SK-N-SH (cell line): Measurements from ENCODE around the gene RBM45. TPM values are rescaled to one million over a fixed set of nuclear protein-coding genes. Genes with fewer than 3 reads are reported as not detected.
A peak's percentile ranks its signal among the peaks of the same experiment; 100 is the strongest.

Source experiments
- CTCF ChIA-PET: fragments of 300-600, 350-600 bp; formaldehyde crosslinking; extraction: SDS; loops from one replicate; lab custom pipeline; 2021; lab: Yijun Ruan, JAX
- POLR2A ChIA-PET: fragments of 350-600 bp; sonication (Branson Sonifier 250); formaldehyde crosslinking; extraction: SDS; loops from one replicate; lab custom pipeline; 2020; ENCODE audit warnings: antibody characterized with exemption, inconsistent platforms; lab: Yijun Ruan, JAX
- DNase-seq: peaks from one replicate; pipeline ENCODE4 v3.0.0; 2012
- H2AFZ ChIP-seq: fragments of 200-600 bp; sonication (generic); 2 replicates; pipeline ENCODE4 v1.8.1; 2016; ENCODE audit warnings: antibody characterized with exemption, mild to moderate bottlenecking, low read depth
- H3F3A ChIP-seq: fragments of 200-600 bp; sonication (generic); replicated peaks from 2 replicates; pipeline ENCODE3; 2016; ENCODE audit warnings: antibody characterized with exemption, mild to moderate bottlenecking; ENCODE audit not compliant: insufficient read depth
- H3K27ac ChIP-seq, 2 experiments: fragments of 200-500 bp in 1 of 2; fragments of 200-600 bp in 1 of 2; sonication (Bioruptor generic) in 1 of 2; sonication (generic), shearing (Covaris generic) in 1 of 2; 2 replicates each; pipeline versions ENCODE4 v1.5.1 to v1.6.1; 2014 to 2016; ENCODE audit warnings: low read depth in 2 of 2, inconsistent platforms in 1 of 2, low read length in 1 of 2, mild to moderate bottlenecking in 1 of 2, mixed read lengths in 1 of 2
- H3K27me3 ChIP-seq: fragments of 200-600 bp; sonication (generic), shearing (Covaris generic); 2 replicates; pipeline ENCODE4 v1.6.1; 2016; ENCODE audit warnings: mixed run types; ENCODE audit not compliant: insufficient read depth
- H3K36me3 ChIP-seq, 2 experiments: fragments of 200-500 bp in 1 of 2; fragments of 200-600 bp in 1 of 2; sonication (Bioruptor generic) in 1 of 2; sonication (generic) in 1 of 2; replicated peaks in 1 of 2; 2 replicates each; pipeline versions ENCODE3 to v1.5.1; 2014 to 2016; ENCODE audit warnings: low read length in 1 of 2, mild to moderate bottlenecking in 1 of 2; ENCODE audit not compliant: insufficient read depth in 2 of 2, control insufficient read depth in 1 of 2
- H3K4me1 ChIP-seq, 2 experiments: fragments of 200-500 bp in 1 of 2; fragments of 200-600 bp in 1 of 2; sonication (Bioruptor generic) in 1 of 2; sonication (generic), shearing (Covaris generic) in 1 of 2; 2 replicates each; pipeline versions ENCODE4 v1.5.1 to v1.6.1; 2014 to 2016; ENCODE audit warnings: low read depth in 1 of 2, low read length in 1 of 2, mixed run types in 1 of 2; ENCODE audit not compliant: insufficient read depth in 2 of 2, control insufficient read depth in 1 of 2
- H3K4me2 ChIP-seq: fragments of 200-600 bp; sonication (generic), shearing (Covaris generic); 2 replicates; pipeline ENCODE4 v1.6.1; 2017; ENCODE audit warnings: mixed run types
- H3K4me3 ChIP-seq, 2 experiments: fragments of 200-500 bp in 1 of 2; fragments of 200-600 bp in 1 of 2; sonication (Bioruptor generic) in 1 of 2; sonication (generic), shearing (Covaris generic) in 1 of 2; 2 replicates each; pipeline versions ENCODE4 v1.5.1 to v1.8.1; 2014 to 2016; ENCODE audit warnings: low read depth in 2 of 2, inconsistent platforms in 1 of 2, low read length in 1 of 2, mild to moderate bottlenecking in 1 of 2, mixed read lengths in 1 of 2, moderate library complexity in 1 of 2
- H3K79me2 ChIP-seq: fragments of 200-600 bp; sonication (generic); 2 replicates; pipeline ENCODE4 v1.8.1; 2017; ENCODE audit warnings: mild to moderate bottlenecking; ENCODE audit not compliant: insufficient read depth
- H3K9ac ChIP-seq: fragments of 200-600 bp; sonication (generic); 2 replicates; pipeline ENCODE4 v1.6.1; 2017; ENCODE audit warnings: mixed run types
- H3K9me2 ChIP-seq: fragments of 200-600 bp; sonication (generic); 2 replicates; pipeline ENCODE4 v1.6.1; 2017; ENCODE audit warnings: mixed run types
- H3K9me3 ChIP-seq: fragments of 200-600 bp; sonication (generic); 2 replicates; pipeline ENCODE4 v1.6.1; 2017; ENCODE audit warnings: mixed run types, mild to moderate bottlenecking, moderate library complexity
- H4K20me1 ChIP-seq: fragments of 200-600 bp; sonication (generic); 2 replicates; pipeline ENCODE4 v1.6.1; 2017; ENCODE audit warnings: mild to moderate bottlenecking, mixed run types; ENCODE audit not compliant: insufficient read depth
- CHD2 ChIP-seq: fragments of 150-350 bp; IDR thresholded peaks from 2 replicates; pipeline ENCODE4 v1.6.1; 2018; ENCODE audit warnings: low read length; ENCODE audit not compliant: partially characterized antibody
- CTCF ChIP-seq: fragments of 200-600 bp; sonication (generic); IDR thresholded peaks from 2 replicates; pipeline ENCODE4 v1.6.1; 2017; ENCODE audit warnings: antibody characterized with exemption, mild to moderate bottlenecking, moderate library complexity
- ELF1 ChIP-seq: IDR thresholded peaks from 2 replicates; pipeline ENCODE4 v1.4.0; 2012
- FOSL2 ChIP-seq: IDR thresholded peaks from 2 replicates; pipeline ENCODE4 v1.4.0; 2012; ENCODE audit warnings: low read depth, mild to moderate bottlenecking, moderate library complexity, borderline replicate concordance
- FOXJ3 ChIP-seq: sonication (generic); formaldehyde crosslinking; IDR thresholded peaks from 2 replicates; pipeline ENCODE4 v1.5.1; 2020; ENCODE audit warnings: mild to moderate bottlenecking, missing genetic modification reagents
- JUND ChIP-seq: IDR thresholded peaks from 2 replicates; pipeline ENCODE4 v1.4.0; 2012
- MEF2A ChIP-seq: IDR thresholded peaks from 2 replicates; pipeline ENCODE4 v1.4.0; 2012; ENCODE audit warnings: low read depth, borderline replicate concordance
- NRF1 ChIP-seq: IDR thresholded peaks from 2 replicates; pipeline ENCODE4 v1.6.1; 2012; ENCODE audit warnings: low read depth, mild to moderate bottlenecking, low read length
- POLR2AphosphoS5 ChIP-seq: IDR thresholded peaks from 2 replicates; pipeline ENCODE4 v1.6.1; 2012; ENCODE audit warnings: low read depth, low read length
- RAD21 ChIP-seq: IDR thresholded peaks from 2 replicates; pipeline ENCODE4 v1.6.1; 2012; ENCODE audit warnings: mild to moderate bottlenecking, low read length
- RCOR1 ChIP-seq: fragments of 150-350 bp; IDR thresholded peaks from 2 replicates; pipeline ENCODE4 v1.6.1; 2017; ENCODE audit warnings: antibody characterized with exemption, low read length
- RFX5 ChIP-seq: IDR thresholded peaks from 2 replicates; pipeline ENCODE4 v1.6.1; 2012; ENCODE audit warnings: mild to moderate bottlenecking, improper control_type of control experiment, low read length
- SIN3A ChIP-seq: IDR thresholded peaks from 2 replicates; pipeline ENCODE4 v1.6.1; 2012; ENCODE audit warnings: low read depth, mild to moderate bottlenecking, low read length, moderate library complexity, borderline replicate concordance
- SMC3 ChIP-seq: IDR thresholded peaks from 2 replicates; pipeline ENCODE4 v1.6.1; 2012; ENCODE audit warnings: low read depth, low read length, improper control_type of control experiment
- TAF1 ChIP-seq: IDR thresholded peaks from 2 replicates; pipeline ENCODE4 v1.6.1; 2012; ENCODE audit warnings: low read depth, mild to moderate bottlenecking, low read length, moderate library complexity, borderline replicate concordance
- WGBS: methylation state at CpG from one replicate; pipeline ENCODE4 v1.1.6; 2017; ENCODE audit warnings: low lambda C conversion rate; 5-methylcytosine and 5-hydroxymethylcytosine counted together
- polyA plus RNA-seq, 3 experiments: library from polyadenylated mRNA; depleted of rRNA; stranded (reverse); fragments of >200 nt; gene quantifications; 2 replicates each; pipeline ENCODE4 v1.2.3, GENCODE V29; 2012
- TF ChIP-seq, protein P1 (sequence below): IDR thresholded peaks from 2 replicates; pipeline ENCODE4 v1.6.1; 2012; ENCODE audit warnings: mild to moderate bottlenecking, low read depth, low read length, moderate library complexity
- TF ChIP-seq, protein P2 (sequence below): IDR thresholded peaks from 2 replicates; pipeline ENCODE4 v1.4.0; 2012; ENCODE audit warnings: low read depth
- TF ChIP-seq, protein P3 (sequence below): fragments of 150-350 bp; IDR thresholded peaks from 2 replicates; pipeline ENCODE4 v1.6.1; 2017; ENCODE audit warnings: antibody characterized with exemption, low read length, low read depth, borderline replicate concordance

RBM45 gene
- polyA plus RNA-seq, 1 of the 3 experiments (the other 2 are of a cell fraction), result 7.0 TPM

DNA sequence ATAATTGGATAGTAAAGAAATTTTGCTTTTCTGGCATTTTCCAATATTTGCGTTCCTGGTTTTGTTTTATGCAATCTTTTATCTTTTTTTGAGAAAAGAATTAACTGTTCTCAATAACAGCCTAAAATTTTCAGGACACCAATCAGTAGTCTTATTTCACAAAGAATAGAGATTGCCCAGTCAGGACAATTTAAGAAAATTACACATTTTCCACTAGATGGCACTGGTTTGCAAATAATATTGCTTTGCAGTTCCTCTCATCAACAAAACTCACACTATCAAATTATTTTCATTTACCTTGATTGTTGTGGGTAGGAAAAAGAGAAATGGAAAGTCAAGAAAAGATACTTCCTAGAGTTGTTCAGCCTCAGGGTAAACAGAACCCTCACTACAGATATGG is 2.4 kb upstream of the RBM45 start:
- POLR2A ChIA-PET, result no interaction called here
- H3K27ac ChIP-seq, result no peak overlapping the region
- peak; percentile 64 for DNase-seq
- H3F3A ChIP-seq, result no peaks in the 10 kb centered on the region
- H3K4me3 ChIP-seq, result peak overlapping the region in 1 of 2 experiments; percentile 14; a peak in 1 of 4 replicates
- H3K4me1 ChIP-seq, result peaks cover 9% of the 10 kb centered on the region in 2 experiments; a peak in 3 of 4 replicates
- H3K9me3 ChIP-seq, result no peaks in the 10 kb centered on the region
- peaks cover 21% of the 10 kb centered on the region for H3K79me2 ChIP-seq
- H3K4me2 ChIP-seq, result no peak overlapping the region
- no peaks in the 10 kb centered on the region for H3K27me3 ChIP-seq
- no peaks in the 10 kb centered on the region for H3K36me3 ChIP-seq
- WGBS, result 0% methylated on average over 1 of the region's 1 CpG
- peak; percentile 78 for TF ChIP-seq CTCF
- TF ChIP-seq, protein P1, sequence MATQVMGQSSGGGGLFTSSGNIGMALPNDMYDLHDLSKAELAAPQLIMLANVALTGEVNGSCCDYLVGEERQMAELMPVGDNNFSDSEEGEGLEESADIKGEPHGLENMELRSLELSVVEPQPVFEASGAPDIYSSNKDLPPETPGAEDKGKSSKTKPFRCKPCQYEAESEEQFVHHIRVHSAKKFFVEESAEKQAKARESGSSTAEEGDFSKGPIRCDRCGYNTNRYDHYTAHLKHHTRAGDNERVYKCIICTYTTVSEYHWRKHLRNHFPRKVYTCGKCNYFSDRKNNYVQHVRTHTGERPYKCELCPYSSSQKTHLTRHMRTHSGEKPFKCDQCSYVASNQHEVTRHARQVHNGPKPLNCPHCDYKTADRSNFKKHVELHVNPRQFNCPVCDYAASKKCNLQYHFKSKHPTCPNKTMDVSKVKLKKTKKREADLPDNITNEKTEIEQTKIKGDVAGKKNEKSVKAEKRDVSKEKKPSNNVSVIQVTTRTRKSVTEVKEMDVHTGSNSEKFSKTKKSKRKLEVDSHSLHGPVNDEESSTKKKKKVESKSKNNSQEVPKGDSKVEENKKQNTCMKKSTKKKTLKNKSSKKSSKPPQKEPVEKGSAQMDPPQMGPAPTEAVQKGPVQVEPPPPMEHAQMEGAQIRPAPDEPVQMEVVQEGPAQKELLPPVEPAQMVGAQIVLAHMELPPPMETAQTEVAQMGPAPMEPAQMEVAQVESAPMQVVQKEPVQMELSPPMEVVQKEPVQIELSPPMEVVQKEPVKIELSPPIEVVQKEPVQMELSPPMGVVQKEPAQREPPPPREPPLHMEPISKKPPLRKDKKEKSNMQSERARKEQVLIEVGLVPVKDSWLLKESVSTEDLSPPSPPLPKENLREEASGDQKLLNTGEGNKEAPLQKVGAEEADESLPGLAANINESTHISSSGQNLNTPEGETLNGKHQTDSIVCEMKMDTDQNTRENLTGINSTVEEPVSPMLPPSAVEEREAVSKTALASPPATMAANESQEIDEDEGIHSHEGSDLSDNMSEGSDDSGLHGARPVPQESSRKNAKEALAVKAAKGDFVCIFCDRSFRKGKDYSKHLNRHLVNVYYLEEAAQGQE, result no peak
- TF ChIP-seq CHD2, result peak; percentile 21
- TF ChIP-seq SMC3, result peak; percentile 54
- TF ChIP-seq RFX5, result no peak
- no peak for TF ChIP-seq FOSL2
- TF ChIP-seq RAD21, result peak; percentile 77
- no peak for TF ChIP-seq RCOR1
- no peaks in the 10 kb centered on the region for H3K9me2 ChIP-seq
- CTCF ChIA-PET, result interaction anchor here (1.0 to 11.9 kb wide), 5 partner anchors 19 to 309 kb away, joined by 7 to 153 read pairs (median 35); no protein-coding TSS in a partner anchor
- no peak overlapping the region for H3K9ac ChIP-seq
- no peak overlapping the region for H2AFZ ChIP-seq
- no peaks in the 10 kb centered on the region for H4K20me1 ChIP-seq

DNA sequence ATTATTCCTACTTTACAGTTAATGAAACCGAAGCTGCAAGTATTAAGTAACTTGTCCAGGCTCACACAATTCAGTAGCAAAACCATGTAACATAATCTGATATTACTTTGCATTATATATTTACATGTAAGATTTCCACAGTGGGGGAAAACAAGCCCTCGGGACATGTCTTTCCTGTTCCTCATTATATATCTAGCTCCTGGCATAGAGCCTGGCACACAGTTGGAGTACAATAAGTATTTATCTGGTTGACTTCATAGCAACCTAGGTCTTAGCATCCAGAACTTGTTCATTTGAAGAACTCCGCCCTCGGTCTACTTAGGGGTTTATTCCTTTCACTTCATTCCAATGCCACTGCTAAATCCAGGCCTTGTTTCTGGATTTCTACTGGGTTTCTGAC is 1.6 kb upstream of the RBM45 start:
- Histone ChIP-seq H3K36me3 (peaks cover 0 to 3% of the 10 kb centered on the region in 2 experiments), H4K20me1 (no peaks in the 10 kb centered on the region), H3F3A (no peaks in the 10 kb centered on the region), H3K4me3 (no peak overlapping the region), H3K4me1 (peaks cover 9% of the 10 kb centered on the region in 2 experiments; a peak in 3 of 4 replicates), H3K9me2 (no peaks in the 10 kb centered on the region), H3K27me3 (no peaks in the 10 kb centered on the region), H2AFZ (no peak overlapping the region), H3K9me3 (no peaks in the 10 kb centered on the region), H3K9ac (no peak overlapping the region), H3K4me2 (no peak overlapping the region), H3K79me2 (peaks cover 21% of the 10 kb centered on the region), H3K27ac (no peak overlapping the region)
- 69% methylated on average over 4 of the region's 4 CpGs for WGBS
- no peak for DNase-seq
- CTCF ChIA-PET, result interaction anchor here (0.9 to 11.9 kb wide), 8 partner anchors 18 to 309 kb away, joined by 3 to 153 read pairs (median 21); partner anchors contain the start of gene PDE11A
- POLR2A ChIA-PET, result no interaction called here
- TF ChIP-seq TAF1, result no peak
- no peak for TF ChIP-seq MEF2A
- TF ChIP-seq POLR2AphosphoS5, result no peak
- TF ChIP-seq, protein P2, sequence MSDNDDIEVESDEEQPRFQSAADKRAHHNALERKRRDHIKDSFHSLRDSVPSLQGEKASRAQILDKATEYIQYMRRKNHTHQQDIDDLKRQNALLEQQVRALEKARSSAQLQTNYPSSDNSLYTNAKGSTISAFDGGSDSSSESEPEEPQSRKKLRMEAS, result no peak
- no peak for TF ChIP-seq FOXJ3 (CRISPR knock-in tag)
- TF ChIP-seq NRF1, result no peak
- TF ChIP-seq, protein P3, sequence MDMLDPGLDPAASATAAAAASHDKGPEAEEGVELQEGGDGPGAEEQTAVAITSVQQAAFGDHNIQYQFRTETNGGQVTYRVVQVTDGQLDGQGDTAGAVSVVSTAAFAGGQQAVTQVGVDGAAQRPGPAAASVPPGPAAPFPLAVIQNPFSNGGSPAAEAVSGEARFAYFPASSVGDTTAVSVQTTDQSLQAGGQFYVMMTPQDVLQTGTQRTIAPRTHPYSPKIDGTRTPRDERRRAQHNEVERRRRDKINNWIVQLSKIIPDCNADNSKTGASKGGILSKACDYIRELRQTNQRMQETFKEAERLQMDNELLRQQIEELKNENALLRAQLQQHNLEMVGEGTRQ, result no peak
- no peak for TF ChIP-seq JUND
- TF ChIP-seq SIN3A, result no peak
- no peak for TF ChIP-seq CTCF
- no peak for TF ChIP-seq ELF1
- no peak for TF ChIP-seq RCOR1
